GM12878 (cell line): ENCODE results near the gene HOXD9. TPM values are rescaled to one million over a fixed set of nuclear protein-coding genes. Genes with fewer than 3 reads are reported as not detected.

ENCODE experiments used
- ATAC-seq: fragments of 200-7000 bp; cut with Tn5 transposase; 3 replicates; pipeline ENCODE4 v1.9.1; 2020; ENCODE audit warnings: mild to moderate bottlenecking, moderate library complexity
- BruUV-seq: library from RNA; stranded (reverse); fragments of 400-500 nt; replicated peaks from 2 replicates; lab custom pipeline; 2021; lab: Mats Ljungman, UMichigan
- CTCF ChIA-PET: fragments of 300-600 bp; sonication (Branson Sonifier 250); formaldehyde crosslinking; extraction: SDS; loops from one replicate; lab custom pipeline; 2021; ENCODE audit warnings: inconsistent platforms; lab: Yijun Ruan, JAX
- POLR2A ChIA-PET: fragments of 350-600 bp; formaldehyde crosslinking; extraction: SDS; loops from one replicate; lab custom pipeline; 2021; ENCODE audit warnings: inconsistent platforms; lab: Charles Lee
- RAD21 ChIA-PET: fragments of 300-600 bp; sonication (Branson Sonifier 250); formaldehyde crosslinking; loops from one replicate; lab custom pipeline; 2023; ENCODE audit warnings: antibody characterized with exemption; ENCODE audit not compliant: unreplicated experiment; lab: Charles Lee
- SMC1A ChIA-PET: fragments of 300-600 bp; sonication (Branson Sonifier 250); formaldehyde crosslinking; loops from one replicate; lab custom pipeline; 2023; ENCODE audit not compliant: unreplicated experiment, uncharacterized antibody; lab: Charles Lee
- DNase-seq: peaks from one replicate; pipeline ENCODE4 v3.0.0-alpha.2; 2011; ENCODE audit warnings: low read depth, low spot score
- FAIRE-seq: peaks from 3 replicates; lab custom pipeline; 2011; peaks lifted over from hg19 to GRCh38; lab: Jason Lieb, UNC
- H2AFZ ChIP-seq: 2 replicates; pipeline ENCODE4 v1.6.0; 2011; ENCODE audit warnings: low read depth, low read length, control low read depth; ENCODE audit not compliant: control insufficient read depth
- H3K27ac ChIP-seq: 2 replicates; pipeline ENCODE4 v1.5.1; 2011; ENCODE audit warnings: control low read depth; ENCODE audit not compliant: control insufficient read depth, insufficient read depth
- H3K27me3 ChIP-seq, 2 experiments: replicated peaks in 1 of 2; 2 replicates each; pipeline versions ENCODE4 v1.6.0 to v1.6.1; 2011; ENCODE audit warnings: low read length in 1 of 2; ENCODE audit not compliant: control insufficient read depth in 2 of 2, insufficient read depth in 2 of 2
- H3K36me3 ChIP-seq, 2 experiments: 2 replicates each; pipeline ENCODE4 v1.5.1; 2011; ENCODE audit warnings: low read length in 1 of 2; ENCODE audit not compliant: control insufficient read depth in 2 of 2, insufficient read depth in 2 of 2
- H3K4me1 ChIP-seq: 2 replicates; pipeline ENCODE4 v1.6.1; 2011; ENCODE audit warnings: mild to moderate bottlenecking, low read length, moderate library complexity, mixed read lengths; ENCODE audit not compliant: control insufficient read depth, insufficient read depth
- H3K4me2 ChIP-seq: 2 replicates; pipeline ENCODE4 v1.6.0; 2011; ENCODE audit warnings: control low read depth; ENCODE audit not compliant: control insufficient read depth, insufficient read depth
- H3K4me3 ChIP-seq: fragments of 200-600 bp; sonication (generic); 2 replicates; pipeline ENCODE4 v1.5.1; 2016
- H3K79me2 ChIP-seq: 2 replicates; pipeline ENCODE4 v1.6.0; 2011; ENCODE audit warnings: low read length; ENCODE audit not compliant: control insufficient read depth, insufficient read depth
- H3K9ac ChIP-seq: 2 replicates; pipeline ENCODE4 v1.8.0; 2011; ENCODE audit warnings: low read length, control low read depth, mixed read lengths; ENCODE audit not compliant: control insufficient read depth, insufficient read depth
- H3K9me3 ChIP-seq: replicated peaks from 3 replicates; pipeline ENCODE4 v1.5.1; 2011; ENCODE audit warnings: mild to moderate bottlenecking, low read length; ENCODE audit not compliant: control insufficient read depth, insufficient read depth
- H4K20me1 ChIP-seq: 2 replicates; pipeline ENCODE4 v1.6.0; 2011; ENCODE audit not compliant: control insufficient read depth, insufficient read depth
- CBX5 ChIP-seq: sonication (generic); IDR thresholded peaks from 2 replicates; pipeline ENCODE4 v1.6.1; 2016; ENCODE audit warnings: low read depth, moderate library complexity, mild to moderate bottlenecking, inconsistent platforms
- DPF2 ChIP-seq: fragments of 450-650 bp; IDR thresholded peaks from 2 replicates; pipeline ENCODE4 v1.6.1; 2017; ENCODE audit warnings: mild to moderate bottlenecking
- KAT2A ChIP-seq: conservative IDR thresholded peaks from 2 replicates; pipeline ENCODE4 v1.6.1; 2011; ENCODE audit warnings: low read depth, low read length; ENCODE audit not compliant: control insufficient read depth
- NFIC ChIP-seq: IDR thresholded peaks from 2 replicates; pipeline ENCODE4 v1.6.1; 2012; ENCODE audit warnings: low read depth, mild to moderate bottlenecking, inconsistent platforms, low read length, moderate library complexity
- NFYB ChIP-seq: IDR thresholded peaks from 2 replicates; pipeline ENCODE4 v1.6.1; 2011; ENCODE audit warnings: low read depth, mild to moderate bottlenecking, low read length, improper control_type of control experiment, moderate library complexity; ENCODE audit not compliant: insufficient read depth
- POLR2A ChIP-seq: IDR thresholded peaks from 2 replicates; pipeline ENCODE4 v1.6.1; 2011; ENCODE audit warnings: low read depth, mild to moderate bottlenecking, low read length
- SP1 ChIP-seq: IDR thresholded peaks from one replicate; pipeline ENCODE4 v1.6.1; 2011; ENCODE audit warnings: low read depth, low read length
- SREBF2 ChIP-seq: IDR thresholded peaks from 2 replicates; pipeline ENCODE4 v1.6.1; 2012; ENCODE audit warnings: mild to moderate bottlenecking, low read length
- STAT3 ChIP-seq: IDR thresholded peaks from 2 replicates; pipeline ENCODE4 v1.6.1; 2011; ENCODE audit warnings: low read depth, low read length, improper control_type of control experiment
- WGBS: methylation state at CpG from one replicate; pipeline ENCODE4 v1.1.6; 2016; ENCODE audit warnings: low lambda C conversion rate; ENCODE audit not compliant: insufficient replicate concordance, insufficient coverage; ENCODE audit errors: missing lambda C conversion rate; 5-methylcytosine and 5-hydroxymethylcytosine counted together
- in situ Hi-C: fragments of 300-500 bp; cut with MboI; formaldehyde crosslinking; loops from 9 replicates; pipeline ENCODE4 v1.14.3; 2018; ENCODE audit warnings: mixed read lengths
- intact Hi-C: fragments of 100-400 bp; cut with micrococcal nuclease; formaldehyde crosslinking; loops from one replicate; pipeline ENCODE4 v1.14.2; 2022; ENCODE audit not compliant: unreplicated experiment
- polyA plus RNA-seq, 11 experiments: library from polyadenylated mRNA; depleted of rRNA in 4 of 11; unstranded in 6 of 11; stranded (reverse) in 5 of 11; fragments of >200 nt; fragmentation: Nextera tagmentation in 4 of 11; fragmentation: Illumina TruSeq in 1 of 11; extraction: Ambion mirVana in 4 of 11; extraction: Trizol in 1 of 11; gene quantifications; 1 replicate in 1 of 11; 2 replicates in 10 of 11; pipeline versions ENCODE4 v1.2.1 to v1.2.3, GENCODE V29; 2011 to 2016; ENCODE audit warnings: inconsistent platforms in 2 of 11, missing spikeins in 2 of 11, low read depth in 1 of 11
- total RNA-seq, 4 experiments: library from RNA; depleted of rRNA in 3 of 4; stranded (reverse); fragments of >200 nt in 3 of 4; fragmentation: Illumina TruSeq in 1 of 4; extraction: Trizol in 1 of 4; gene quantifications; 2 replicates each; pipeline versions ENCODE4 v1.2.1 to v1.2.3, GENCODE V29; 2013 to 2021
- TF ChIP-seq, protein P1 (sequence below): fragments of 150-350 bp; IDR thresholded peaks from 2 replicates; pipeline ENCODE4 v1.6.1; 2014; ENCODE audit warnings: mild to moderate bottlenecking, low read depth, low read length
- TF ChIP-seq, protein P2 (sequence below): fragments of 450-650 bp; formaldehyde crosslinking; IDR thresholded peaks from 2 replicates; pipeline ENCODE4 v1.5.0; 2022; ENCODE audit warnings: mild to moderate bottlenecking, missing genetic modification characterization
- TF ChIP-seq, protein P3 (sequence below): fragments of 450-650 bp; IDR thresholded peaks from 2 replicates; pipeline ENCODE4 v1.6.1; 2014; ENCODE audit warnings: mild to moderate bottlenecking
- TF ChIP-seq, protein P4 (sequence below): IDR thresholded peaks from 2 replicates; pipeline ENCODE4 v1.6.1; 2011; ENCODE audit warnings: borderline replicate concordance, low read depth, mild to moderate bottlenecking, moderate library complexity, mixed read lengths, low read length; ENCODE audit not compliant: insufficient read depth; ENCODE audit errors: extremely low read length
- TF ChIP-seq, protein P5 (sequence below): IDR thresholded peaks from 2 replicates; pipeline ENCODE4 v1.6.1; 2011; ENCODE audit warnings: low read depth, mild to moderate bottlenecking, low read length, moderate library complexity, borderline replicate concordance; ENCODE audit errors: extremely low read depth

Gene HOXD9
- total and polyA plus RNA-seq, 10 of the 15 experiments (the other 5 are each of a cell fraction or from before 2014, with no cell fraction given) = not detected

DNA sequence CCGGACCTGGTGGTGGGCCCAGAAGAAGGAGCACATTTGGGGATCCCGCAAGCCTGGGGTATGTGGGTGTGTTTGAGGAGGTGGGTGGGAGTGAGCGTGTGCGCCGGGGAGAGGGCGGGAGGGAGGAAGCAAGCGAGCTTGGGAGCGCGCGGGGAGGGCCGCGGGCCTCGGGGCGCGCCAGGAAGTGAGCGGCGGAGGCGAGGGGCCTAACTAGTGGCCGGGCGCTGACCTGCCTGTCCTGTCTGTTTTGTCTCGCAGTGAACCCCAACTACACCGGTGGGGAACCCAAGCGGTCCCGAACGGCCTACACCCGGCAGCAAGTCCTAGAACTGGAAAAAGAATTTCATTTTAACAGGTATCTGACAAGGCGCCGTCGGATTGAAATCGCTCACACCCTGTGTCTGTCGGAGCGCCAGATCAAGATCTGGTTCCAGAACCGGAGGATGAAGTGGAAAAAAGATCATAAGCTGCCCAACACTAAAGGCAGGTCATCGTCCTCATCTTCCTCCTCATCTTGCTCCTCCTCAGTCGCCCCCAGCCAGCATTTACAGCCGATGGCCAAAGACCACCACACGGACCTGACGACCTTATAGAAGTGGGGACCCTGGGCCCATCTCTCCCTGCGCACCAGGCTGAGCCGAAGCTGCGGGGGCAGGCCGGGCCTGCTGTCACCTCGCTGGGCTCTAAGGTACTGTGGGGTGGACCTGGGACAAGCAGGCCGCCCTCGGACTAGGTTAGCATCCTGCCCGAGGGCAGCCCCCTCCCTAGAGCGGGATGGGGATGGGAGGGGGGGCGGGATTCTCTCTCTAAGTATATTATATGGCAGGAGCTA is 30.0 kb downstream of the HOXD9 start:
- TF ChIP-seq CBX5 = no peak
- TF ChIP-seq, protein P1, sequence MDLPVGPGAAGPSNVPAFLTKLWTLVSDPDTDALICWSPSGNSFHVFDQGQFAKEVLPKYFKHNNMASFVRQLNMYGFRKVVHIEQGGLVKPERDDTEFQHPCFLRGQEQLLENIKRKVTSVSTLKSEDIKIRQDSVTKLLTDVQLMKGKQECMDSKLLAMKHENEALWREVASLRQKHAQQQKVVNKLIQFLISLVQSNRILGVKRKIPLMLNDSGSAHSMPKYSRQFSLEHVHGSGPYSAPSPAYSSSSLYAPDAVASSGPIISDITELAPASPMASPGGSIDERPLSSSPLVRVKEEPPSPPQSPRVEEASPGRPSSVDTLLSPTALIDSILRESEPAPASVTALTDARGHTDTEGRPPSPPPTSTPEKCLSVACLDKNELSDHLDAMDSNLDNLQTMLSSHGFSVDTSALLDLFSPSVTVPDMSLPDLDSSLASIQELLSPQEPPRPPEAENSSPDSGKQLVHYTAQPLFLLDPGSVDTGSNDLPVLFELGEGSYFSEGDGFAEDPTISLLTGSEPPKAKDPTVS = no peak
- TF ChIP-seq, protein P2, sequence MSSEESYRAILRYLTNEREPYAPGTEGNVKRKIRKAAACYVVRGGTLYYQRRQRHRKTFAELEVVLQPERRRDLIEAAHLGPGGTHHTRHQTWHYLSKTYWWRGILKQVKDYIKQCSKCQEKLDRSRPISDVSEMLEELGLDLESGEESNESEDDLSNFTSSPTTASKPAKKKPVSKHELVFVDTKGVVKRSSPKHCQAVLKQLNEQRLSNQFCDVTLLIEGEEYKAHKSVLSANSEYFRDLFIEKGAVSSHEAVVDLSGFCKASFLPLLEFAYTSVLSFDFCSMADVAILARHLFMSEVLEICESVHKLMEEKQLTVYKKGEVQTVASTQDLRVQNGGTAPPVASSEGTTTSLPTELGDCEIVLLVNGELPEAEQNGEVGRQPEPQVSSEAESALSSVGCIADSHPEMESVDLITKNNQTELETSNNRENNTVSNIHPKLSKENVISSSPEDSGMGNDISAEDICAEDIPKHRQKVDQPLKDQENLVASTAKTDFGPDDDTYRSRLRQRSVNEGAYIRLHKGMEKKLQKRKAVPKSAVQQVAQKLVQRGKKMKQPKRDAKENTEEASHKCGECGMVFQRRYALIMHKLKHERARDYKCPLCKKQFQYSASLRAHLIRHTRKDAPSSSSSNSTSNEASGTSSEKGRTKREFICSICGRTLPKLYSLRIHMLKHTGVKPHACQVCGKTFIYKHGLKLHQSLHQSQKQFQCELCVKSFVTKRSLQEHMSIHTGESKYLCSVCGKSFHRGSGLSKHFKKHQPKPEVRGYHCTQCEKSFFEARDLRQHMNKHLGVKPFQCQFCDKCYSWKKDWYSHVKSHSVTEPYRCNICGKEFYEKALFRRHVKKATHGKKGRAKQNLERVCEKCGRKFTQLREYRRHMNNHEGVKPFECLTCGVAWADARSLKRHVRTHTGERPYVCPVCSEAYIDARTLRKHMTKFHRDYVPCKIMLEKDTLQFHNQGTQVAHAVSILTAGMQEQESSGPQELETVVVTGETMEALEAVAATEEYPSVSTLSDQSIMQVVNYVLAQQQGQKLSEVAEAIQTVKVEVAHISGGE (CRISPR knock-in tag) = no peak
- TF ChIP-seq, protein P3, sequence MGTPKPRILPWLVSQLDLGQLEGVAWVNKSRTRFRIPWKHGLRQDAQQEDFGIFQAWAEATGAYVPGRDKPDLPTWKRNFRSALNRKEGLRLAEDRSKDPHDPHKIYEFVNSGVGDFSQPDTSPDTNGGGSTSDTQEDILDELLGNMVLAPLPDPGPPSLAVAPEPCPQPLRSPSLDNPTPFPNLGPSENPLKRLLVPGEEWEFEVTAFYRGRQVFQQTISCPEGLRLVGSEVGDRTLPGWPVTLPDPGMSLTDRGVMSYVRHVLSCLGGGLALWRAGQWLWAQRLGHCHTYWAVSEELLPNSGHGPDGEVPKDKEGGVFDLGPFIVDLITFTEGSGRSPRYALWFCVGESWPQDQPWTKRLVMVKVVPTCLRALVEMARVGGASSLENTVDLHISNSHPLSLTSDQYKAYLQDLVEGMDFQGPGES = no peak
- no peak for TF ChIP-seq DPF2
- no peak for TF ChIP-seq SREBF2
- TF ChIP-seq POLR2A = no peak
- TF ChIP-seq, protein P4, sequence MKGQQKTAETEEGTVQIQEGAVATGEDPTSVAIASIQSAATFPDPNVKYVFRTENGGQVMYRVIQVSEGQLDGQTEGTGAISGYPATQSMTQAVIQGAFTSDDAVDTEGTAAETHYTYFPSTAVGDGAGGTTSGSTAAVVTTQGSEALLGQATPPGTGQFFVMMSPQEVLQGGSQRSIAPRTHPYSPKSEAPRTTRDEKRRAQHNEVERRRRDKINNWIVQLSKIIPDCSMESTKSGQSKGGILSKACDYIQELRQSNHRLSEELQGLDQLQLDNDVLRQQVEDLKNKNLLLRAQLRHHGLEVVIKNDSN = no peak
- TF ChIP-seq SP1 = no peak
- TF ChIP-seq NFYB = no peak
- TF ChIP-seq STAT3 = no peak
- TF ChIP-seq, protein P5, sequence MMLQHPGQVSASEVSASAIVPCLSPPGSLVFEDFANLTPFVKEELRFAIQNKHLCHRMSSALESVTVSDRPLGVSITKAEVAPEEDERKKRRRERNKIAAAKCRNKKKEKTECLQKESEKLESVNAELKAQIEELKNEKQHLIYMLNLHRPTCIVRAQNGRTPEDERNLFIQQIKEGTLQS = no peak
- TF ChIP-seq NFIC = no peak
- TF ChIP-seq KAT2A = no peak
- WGBS = 36% methylated on average over 37 of the region's 48 CpGs
- no peak overlapping the region for H2AFZ ChIP-seq
- H3K27ac ChIP-seq = no peak overlapping the region
- peaks cover 9 to 37% of the 10 kb centered on the region in 2 experiments for H3K27me3 ChIP-seq
- POLR2A ChIA-PET = interaction anchor here (0.6 kb wide), 1 partner anchor 486 kb away, joined by 4 read pairs; no protein-coding TSS in a partner anchor
- CTCF ChIA-PET = no interaction called here
- RAD21 ChIA-PET = interaction anchor here (0.9 to 1.3 kb wide), 2 partner anchors 13 to 402 kb away, joined by 3 to 4 read pairs; no protein-coding TSS in a partner anchor
- no peaks in the 10 kb centered on the region for H4K20me1 ChIP-seq
- no peak overlapping the region for H3K9ac ChIP-seq
- H3K36me3 ChIP-seq = no peaks in the 10 kb centered on the region
- FAIRE-seq (no peak), ATAC-seq (no peak), DNase-seq (no peak)
- no peaks in the 10 kb centered on the region for H3K4me1 ChIP-seq
- no peaks in the 10 kb centered on the region for H3K79me2 ChIP-seq
- no peak overlapping the region for H3K4me3 ChIP-seq
- no TSS peak for BruUV-seq
- SMC1A ChIA-PET = no interaction called here
- intact Hi-C loops = no loop called here
- in situ Hi-C loops = no loop called here
- H3K4me2 ChIP-seq = no peak overlapping the region
- no peaks in the 10 kb centered on the region for H3K9me3 ChIP-seq
